ENCODE data around the gene FYTTD1. TPM values are rescaled to one million over a fixed set of nuclear protein-coding genes. Genes with fewer than 3 reads are reported as not detected.
A peak's percentile ranks its signal among the peaks of the same experiment; 100 is the strongest.

Gene FYTTD1
- total RNA-seq, 1 experiment from 2014 or later: 75.4 TPM

DNA sequence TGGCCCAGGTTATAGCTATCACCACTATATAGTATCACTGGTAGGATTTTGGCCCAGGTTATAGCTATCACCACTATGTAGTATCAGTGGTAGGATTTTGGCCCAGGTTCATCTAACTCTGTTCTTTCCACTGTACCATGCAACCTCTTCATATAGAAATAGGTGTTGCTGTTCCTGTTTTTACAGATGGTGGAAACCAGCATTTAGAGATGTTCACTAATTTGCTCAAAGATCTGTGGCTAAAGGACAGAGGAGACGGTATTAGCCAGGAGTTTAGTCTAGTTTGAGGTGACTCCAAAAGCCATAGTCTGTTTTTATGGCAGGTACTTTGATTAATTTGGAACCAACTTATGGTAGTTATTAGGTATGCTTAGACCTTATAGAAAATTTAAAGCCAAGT, 44.4 kb downstream of the FYTTD1 start:
- Histone ChIP-seq H3K79me2 (ENCODE audit: low read depth) (peaks cover 79% of the 10 kb centered on the region), H3K4me3 (no peak overlapping the region), H2AFZ (no peak overlapping the region), H3K36me3 (ENCODE audit: low read depth) (no peaks in the 10 kb centered on the region), H3K4me1 (replicated peaks; ENCODE audit: insufficient read depth) (peaks cover 49% of the 10 kb centered on the region), H3K4me2 (peak overlapping the region; percentile 66), H3K9me3 (ENCODE audit: insufficient read depth, low read depth) (no peaks in the 10 kb centered on the region), H3K27ac (peak overlapping the region; percentile 66), H3F3A (ENCODE audit: insufficient read depth, low read depth) (peaks cover 52% of the 10 kb centered on the region), H3K9me2 (ENCODE audit: insufficient read depth) (no peaks in the 10 kb centered on the region; the same call in 1 of the 2 replicates), H3K27me3 (ENCODE audit: insufficient read depth, low read depth) (no peaks in the 10 kb centered on the region), H4K20me1 (ENCODE audit: insufficient read depth) (peaks cover 10% of the 10 kb centered on the region; the same call in 1 of the 2 replicates)
- no peak for DNase-seq
- TF ChIP-seq, protein P1, sequence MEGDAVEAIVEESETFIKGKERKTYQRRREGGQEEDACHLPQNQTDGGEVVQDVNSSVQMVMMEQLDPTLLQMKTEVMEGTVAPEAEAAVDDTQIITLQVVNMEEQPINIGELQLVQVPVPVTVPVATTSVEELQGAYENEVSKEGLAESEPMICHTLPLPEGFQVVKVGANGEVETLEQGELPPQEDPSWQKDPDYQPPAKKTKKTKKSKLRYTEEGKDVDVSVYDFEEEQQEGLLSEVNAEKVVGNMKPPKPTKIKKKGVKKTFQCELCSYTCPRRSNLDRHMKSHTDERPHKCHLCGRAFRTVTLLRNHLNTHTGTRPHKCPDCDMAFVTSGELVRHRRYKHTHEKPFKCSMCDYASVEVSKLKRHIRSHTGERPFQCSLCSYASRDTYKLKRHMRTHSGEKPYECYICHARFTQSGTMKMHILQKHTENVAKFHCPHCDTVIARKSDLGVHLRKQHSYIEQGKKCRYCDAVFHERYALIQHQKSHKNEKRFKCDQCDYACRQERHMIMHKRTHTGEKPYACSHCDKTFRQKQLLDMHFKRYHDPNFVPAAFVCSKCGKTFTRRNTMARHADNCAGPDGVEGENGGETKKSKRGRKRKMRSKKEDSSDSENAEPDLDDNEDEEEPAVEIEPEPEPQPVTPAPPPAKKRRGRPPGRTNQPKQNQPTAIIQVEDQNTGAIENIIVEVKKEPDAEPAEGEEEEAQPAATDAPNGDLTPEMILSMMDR (conservative IDR thresholded peaks at IDR 0.05): no peak
- TF ChIP-seq EZH2 (IDR thresholded peaks at IDR 0.05; ENCODE audit: low read depth): no peak
- no TSS peak for BruUV-seq (replicated peaks)
- ChIA-PET POLR2A (ENCODE audit: unreplicated experiment) (no interaction called here), CTCF (interaction anchor here (1.3 kb wide), 1 partner anchor 120 kb away, joined by 3 read pairs; no protein-coding TSS in a partner anchor)
- intact Hi-C loops (cut with micrococcal nuclease; ENCODE audit: unreplicated experiment): no loop called here

DNA sequence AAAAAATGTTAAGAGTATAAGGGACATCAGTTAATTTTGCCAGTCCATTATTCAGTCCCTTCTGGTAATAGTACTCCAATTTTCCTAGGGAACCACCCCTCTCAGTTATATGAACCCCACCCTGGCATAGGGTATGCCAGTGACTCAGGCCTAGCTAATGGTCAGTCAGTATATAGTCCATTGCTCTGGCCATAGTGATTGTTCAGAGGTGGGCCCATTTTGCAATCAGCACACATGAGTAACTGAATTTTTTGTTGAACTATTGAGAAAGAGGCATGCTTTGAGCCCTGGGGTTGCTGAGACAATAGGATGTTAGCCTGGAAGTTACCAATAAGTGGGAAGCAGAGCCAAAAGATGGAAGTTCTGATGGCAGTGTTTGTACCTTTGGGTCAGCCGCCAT, 45.5 kb downstream of the FYTTD1 start:
- Histone ChIP-seq H3K4me2 (peak overlapping the region; percentile 20), H3K27me3 (ENCODE audit: insufficient read depth, low read depth) (no peaks in the 10 kb centered on the region), H3K4me1 (replicated peaks; ENCODE audit: insufficient read depth) (peaks cover 48% of the 10 kb centered on the region), H3K9me2 (ENCODE audit: insufficient read depth) (no peaks in the 10 kb centered on the region; the same call in 1 of the 2 replicates), H3K9me3 (ENCODE audit: insufficient read depth, low read depth) (no peaks in the 10 kb centered on the region), H3K79me2 (ENCODE audit: low read depth) (peaks cover 90% of the 10 kb centered on the region), H4K20me1 (ENCODE audit: insufficient read depth) (peaks cover 10% of the 10 kb centered on the region; the same call in 1 of the 2 replicates), H2AFZ (no peak overlapping the region), H3K27ac (peak overlapping the region; percentile 66), H3K36me3 (ENCODE audit: low read depth) (no peaks in the 10 kb centered on the region), H3F3A (ENCODE audit: insufficient read depth, low read depth) (peaks cover 43% of the 10 kb centered on the region), H3K4me3 (no peak overlapping the region)
- peak; percentile 15 to 88 for DNase-seq
- TF ChIP-seq, protein P1 (conservative IDR thresholded peaks at IDR 0.05): no peak
- TF ChIP-seq EZH2 (IDR thresholded peaks at IDR 0.05; ENCODE audit: low read depth): no peak
- POLR2A ChIA-PET (ENCODE audit: unreplicated experiment): interaction anchor here (0.6 kb wide), 1 partner anchor 26 kb away, joined by 9 read pairs; no protein-coding TSS in a partner anchor
- BruUV-seq (replicated peaks): no TSS peak
- CTCF ChIA-PET: interaction anchor here (0.6 kb wide), 1 partner anchor 14 kb away, joined by 6 read pairs; no protein-coding TSS in a partner anchor
- intact Hi-C loops (cut with micrococcal nuclease; ENCODE audit: unreplicated experiment): no loop called here

DNA sequence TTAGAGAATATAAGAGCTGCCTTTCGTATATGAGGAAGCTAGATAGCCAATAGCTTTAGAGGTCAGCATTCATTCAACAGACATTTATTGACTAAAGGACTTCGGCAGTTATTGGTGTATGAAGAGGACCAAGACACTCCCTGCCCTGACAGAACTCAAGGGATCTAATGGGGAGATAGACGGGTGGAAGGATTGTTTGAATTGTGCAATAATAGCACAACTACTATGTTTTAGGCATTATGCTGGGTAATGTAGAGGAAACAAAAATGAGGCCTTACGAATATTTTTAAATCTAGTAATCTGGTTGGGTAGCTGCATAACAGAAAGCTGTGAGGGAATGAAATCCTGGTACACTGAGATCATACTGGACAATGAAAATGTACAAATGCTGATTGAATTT, 46.4 kb downstream of the FYTTD1 start:
- Histone ChIP-seq H4K20me1 (ENCODE audit: insufficient read depth) (peaks cover 10% of the 10 kb centered on the region; the same call in 1 of the 2 replicates), H3K9me2 (ENCODE audit: insufficient read depth) (no peaks in the 10 kb centered on the region; the same call in 1 of the 2 replicates), H2AFZ (no peak overlapping the region), H3K36me3 (ENCODE audit: low read depth) (no peaks in the 10 kb centered on the region), H3K4me1 (replicated peaks; ENCODE audit: insufficient read depth) (peaks cover 43% of the 10 kb centered on the region), H3K27ac (peak overlapping the region; percentile 66), H3K4me3 (no peak overlapping the region), H3F3A (ENCODE audit: insufficient read depth, low read depth) (peaks cover 42% of the 10 kb centered on the region), H3K9me3 (ENCODE audit: insufficient read depth, low read depth) (no peaks in the 10 kb centered on the region), H3K4me2 (peak overlapping the region; percentile 5; the same call in 1 of the 2 replicates), H3K27me3 (ENCODE audit: insufficient read depth, low read depth) (no peaks in the 10 kb centered on the region), H3K79me2 (ENCODE audit: low read depth) (peaks cover 96% of the 10 kb centered on the region)
- no TSS peak for BruUV-seq (replicated peaks)
- ChIA-PET POLR2A (ENCODE audit: unreplicated experiment) (no interaction called here), CTCF (no interaction called here)
- no peak for DNase-seq
- intact Hi-C loops (cut with micrococcal nuclease; ENCODE audit: unreplicated experiment): no loop called here
- TF ChIP-seq, protein P1 (conservative IDR thresholded peaks at IDR 0.05): no peak
- TF ChIP-seq EZH2 (IDR thresholded peaks at IDR 0.05; ENCODE audit: low read depth): no peak
